Activated T-helper 1 cell treated with Interleukin-2 at 50 U/mL for 16 hours (primary cell): ENCODE data around the gene SENP6.
"Not testable (repeated sequence)": the region's sequence is repeated elsewhere in the genome, so short reads cannot be mapped to it uniquely, and the experiment has no call there.

Experiments used
- DNase-seq: peaks from one replicate; pipeline ENCODE4 v3.0.0-alpha.2; 2020; ENCODE audit warnings: low read depth

SENP6 gene

GRCh38 chr6:75666592-75666991 lies 64.9 kb downstream of the SENP6 start:
- no peak for DNase-seq

GRCh38 chr6:75673884-75674283 lies 72.2 kb downstream of the SENP6 start:
- no peak for DNase-seq

- no peak for DNase-seq
Measured at GRCh38 chr6:75676377-75676776, 74.7 kb downstream of the SENP6 start.

- not testable (repeated sequence) for DNase-seq
Measured at GRCh38 chr6:75682548-75682947, 80.9 kb downstream of the SENP6 start.

- not testable (repeated sequence) for DNase-seq
Measured at GRCh38 chr6:75683005-75683404, 81.3 kb downstream of the SENP6 start.

- DNase-seq = not testable (repeated sequence)
Measured at GRCh38 chr6:75687535-75687934, 85.9 kb downstream of the SENP6 start.

GRCh38 chr6:75687937-75688336 lies 86.3 kb downstream of the SENP6 start:
- not testable (repeated sequence) for DNase-seq

- no peak for DNase-seq
Measured at GRCh38 chr6:75689576-75689975, 87.9 kb downstream of the SENP6 start.

- no peak for DNase-seq
Measured at GRCh38 chr6:75691012-75691411, 89.3 kb downstream of the SENP6 start.

GRCh38 chr6:75693534-75693933 lies 91.9 kb downstream of the SENP6 start:
- DNase-seq = no peak

GRCh38 chr6:75694406-75694805 lies 92.7 kb downstream of the SENP6 start:
- no peak for DNase-seq

- not testable (repeated sequence) for DNase-seq
Measured at GRCh38 chr6:75708334-75708733, 106.7 kb downstream of the SENP6 start.

GRCh38 chr6:75711173-75711572 lies 109.5 kb downstream of the SENP6 start:
- DNase-seq = no peak

- no peak for DNase-seq
Measured at GRCh38 chr6:75719133-75719532, 117.5 kb downstream of the SENP6 start.

GRCh38 chr6:75723382-75723781 lies 121.7 kb downstream of the SENP6 start:
- no peak for DNase-seq

- DNase-seq = no peak
Measured at GRCh38 chr6:75727206-75727605, 125.5 kb downstream of the SENP6 start.

GRCh38 chr6:75731029-75731428 lies 129.3 kb downstream of the SENP6 start:
- DNase-seq = not testable (repeated sequence)

GRCh38 chr6:75735491-75736186 lies 134.0 kb downstream of the SENP6 start:
- no peak for DNase-seq

GRCh38 chr6:75743971-75744370 lies 142.3 kb downstream of the SENP6 start:
- DNase-seq = no peak

- no peak for DNase-seq
Measured at GRCh38 chr6:75745404-75745803, 143.7 kb downstream of the SENP6 start.

- no peak for DNase-seq
Measured at GRCh38 chr6:75746221-75746620, 144.5 kb downstream of the SENP6 start.

GRCh38 chr6:75747152-75747992 lies 145.7 kb downstream of the SENP6 start:
- DNase-seq = no peak

GRCh38 chr6:75748003-75748742 lies 146.5 kb downstream of the SENP6 start:
- DNase-seq = no peak
